Lower leg skin (tissue), 4 donors: ENCODE measurements around the gene C11orf86. TPM values are rescaled to one million over a fixed set of nuclear protein-coding genes. Genes with fewer than 3 reads are reported as not detected.

Source experiments
- DNase-seq, 2 donors: peaks; one replicate each; pipeline ENCODE4 v3.0.0-alpha.2; 2019; ENCODE audit warnings: low spot score in 2 of 2
- H3K4me3 ChIP-seq: fragments of 200-600 bp; sonication (generic); 2 replicates; pipeline ENCODE4 v1.5.1; 2017; ENCODE audit warnings: mild to moderate bottlenecking, low read depth; ENCODE audit not compliant: poor library complexity, severe bottlenecking
- CTCF ChIP-seq, 3 donors: fragments of 450-650 bp; IDR thresholded peaks; one replicate each; pipeline ENCODE4 v1.5.1; 2016; ENCODE audit warnings: antibody characterized with exemption in 3 of 3, mild to moderate bottlenecking in 3 of 3, moderate library complexity in 2 of 3
- POLR2A ChIP-seq, 2 donors: fragments of 450-650 bp; IDR thresholded peaks; one replicate each; pipeline ENCODE4 v1.6.1; 2016 to 2017; ENCODE audit warnings: antibody characterized with exemption in 2 of 2, mild to moderate bottlenecking in 1 of 2, moderate library complexity in 1 of 2
- WGBS, 2 donors: methylation state at CpG; one replicate each; pipeline ENCODE4 v1.1.5; 2018; 5-methylcytosine and 5-hydroxymethylcytosine counted together
- intact Hi-C: fragments of 100-400 bp; cut with DNase I; formaldehyde crosslinking; loops from one replicate; pipeline ENCODE4 v1.15.0; 2023; ENCODE audit warnings: low total_unique reads
- total RNA-seq, 4 donors: library from RNA; depleted of rRNA; stranded (reverse); fragments of >200 nt; gene quantifications; one replicate each; pipeline ENCODE4 v1.1.0, GENCODE V29; 2016

C11orf86 gene
- total RNA-seq, 4 donors from 2014 or later = not detected

- no peak for TF ChIP-seq CTCF (IDR thresholded peaks at IDR 0.05)
- no peak for TF ChIP-seq POLR2A (IDR thresholded peaks at IDR 0.05)
Measured at GRCh38 chr11:66969584-66970225, 5.4 kb upstream of the C11orf86 start.

GRCh38 chr11:66970371-66970806, 4.7 kb upstream of the C11orf86 start:
- TF ChIP-seq CTCF (IDR thresholded peaks at IDR 0.05) (no peak), POLR2A (IDR thresholded peaks at IDR 0.05) (no peak)
- intact Hi-C loops = no loop called here
- DNase-seq = no peak

More at GRCh38 chr11:66969584-66970225, 5.4 kb upstream of the C11orf86 start:
- H3K4me3 ChIP-seq = no peak overlapping the region
- intact Hi-C loops = no loop called here
- no peak for DNase-seq
- WGBS, 2 donors = 81 to 83% methylated on average over 6 of the region's 6 CpGs

GRCh38 chr11:66970807-66971442, 4.2 kb upstream of the C11orf86 start:
- TF ChIP-seq POLR2A (IDR thresholded peaks at IDR 0.05) = no peak
- TF ChIP-seq CTCF (IDR thresholded peaks at IDR 0.05) = no peak
- intact Hi-C loops = no loop called here
- peak in 1 of 2 donors; percentile 62 for DNase-seq
- H3K4me3 ChIP-seq = no peak overlapping the region
- 34 to 48% methylated on average over 5 of the region's 5 CpGs for WGBS, 2 donors

More at GRCh38 chr11:66970371-66970806, 4.7 kb upstream of the C11orf86 start:
- 77 to 80% methylated on average over 4 of the region's 4 CpGs for WGBS, 2 donors
- H3K4me3 ChIP-seq = no peak overlapping the region

- no peak for DNase-seq
- WGBS, 2 donors = 87 to 91% methylated on average over 2 of the region's 2 CpGs
- no peak overlapping the region for H3K4me3 ChIP-seq
- intact Hi-C loops = no loop called here
- TF ChIP-seq POLR2A (IDR thresholded peaks at IDR 0.05) (no peak), CTCF (IDR thresholded peaks at IDR 0.05) (no peak)
Measured at GRCh38 chr11:66971488-66971887, 3.6 kb upstream of the C11orf86 start.

GRCh38 chr11:66973956-66974580, 1.0 kb upstream of the C11orf86 start:
- 73 to 75% methylated on average over 8 of the region's 8 CpGs for WGBS, 2 donors
- no peak overlapping the region for H3K4me3 ChIP-seq
- DNase-seq = no peak
- no peak for TF ChIP-seq CTCF (IDR thresholded peaks at IDR 0.05)
- intact Hi-C loops = no loop called here
